OCI-LY7 (cell line): ENCODE results near the gene LARGE1. TPM values are rescaled to one million over a fixed set of nuclear protein-coding genes. Genes with fewer than 3 reads are reported as not detected.

ENCODE experiments used
- BruUV-seq: library from RNA; stranded (reverse); fragments of 400-500 nt; replicated peaks from 2 replicates; lab custom pipeline; 2021; lab: Mats Ljungman, UMichigan
- CTCF ChIA-PET: fragments of 300-600 bp; sonication (Branson Sonifier 250); formaldehyde crosslinking; loops from one replicate; lab custom pipeline; 2022; ENCODE audit warnings: antibody characterized with exemption; ENCODE audit not compliant: unreplicated experiment; lab: Charles Lee
- POLR2A ChIA-PET: fragments of 300-600 bp; sonication (Branson Sonifier 250); formaldehyde crosslinking; loops from one replicate; lab custom pipeline; 2022; ENCODE audit warnings: antibody characterized with exemption; lab: Charles Lee
- DNase-seq: peaks from one replicate; pipeline ENCODE4 v3.0.0-alpha.2; 2015; ENCODE audit warnings: low spot score
- H2AFZ ChIP-seq: fragments of 200-600 bp; sonication (generic), shearing (Covaris generic); 2 replicates; pipeline ENCODE4 v1.6.1; 2014; ENCODE audit warnings: mild to moderate bottlenecking, antibody characterized with exemption, low read length, moderate library complexity
- H3K27ac ChIP-seq: fragments of 200-600 bp; sonication (generic); 2 replicates; pipeline ENCODE4 v1.5.1; 2014; ENCODE audit warnings: mixed run types, low read depth, mild to moderate bottlenecking, moderate library complexity, low read length, inconsistent platforms; ENCODE audit not compliant: poor library complexity, severe bottlenecking
- H3K36me3 ChIP-seq: fragments of 200-600 bp; sonication (generic); 2 replicates; pipeline ENCODE4 v1.6.1; 2014; ENCODE audit warnings: mild to moderate bottlenecking, antibody characterized with exemption, low read length, moderate library complexity, mixed read lengths; ENCODE audit not compliant: insufficient read depth
- H3K4me1 ChIP-seq: fragments of 200-600 bp; sonication (generic); 2 replicates; pipeline ENCODE4 v1.5.1; 2014; ENCODE audit warnings: mild to moderate bottlenecking, low read length; ENCODE audit not compliant: insufficient read depth, poor library complexity, severe bottlenecking
- H3K4me2 ChIP-seq: fragments of 200-600 bp; sonication (generic); 2 replicates; pipeline ENCODE4 v1.6.1; 2014; ENCODE audit warnings: mild to moderate bottlenecking, low read length
- H3K4me3 ChIP-seq: fragments of 200-600 bp; sonication (generic); 2 replicates; pipeline ENCODE4 v1.5.1; 2014; ENCODE audit warnings: mild to moderate bottlenecking, low read depth, low read length; ENCODE audit not compliant: poor library complexity, severe bottlenecking
- H3K79me2 ChIP-seq: fragments of 200-600 bp; sonication (generic); 2 replicates; pipeline ENCODE4 v1.6.1; 2016; ENCODE audit warnings: low read depth, mild to moderate bottlenecking, low read length, moderate library complexity, mixed read lengths; ENCODE audit not compliant: insufficient read depth
- H3K9me2 ChIP-seq: fragments of 200-600 bp; sonication (generic); 2 replicates; pipeline ENCODE4 v1.6.1; 2016; ENCODE audit warnings: mild to moderate bottlenecking, low read length, mixed read lengths; ENCODE audit not compliant: insufficient read depth
- H3K9me3 ChIP-seq: fragments of 200-600 bp; sonication (generic); 2 replicates; pipeline ENCODE4 v1.6.1; 2014; ENCODE audit warnings: mild to moderate bottlenecking, mixed run types, low read length, mixed read lengths
- H4K20me1 ChIP-seq: fragments of 200-600 bp; sonication (generic); 2 replicates; pipeline ENCODE4 v1.6.1; 2014; ENCODE audit warnings: mild to moderate bottlenecking, antibody characterized with exemption, low read length, moderate library complexity, mixed read lengths; ENCODE audit not compliant: insufficient read depth
- CTCF ChIP-seq: fragments of 200-600 bp; sonication (generic); conservative IDR thresholded peaks from 2 replicates; pipeline ENCODE4 v1.5.1; 2014; ENCODE audit warnings: mild to moderate bottlenecking, antibody characterized with exemption, low read length, moderate library complexity, mixed read lengths
- EZH2phosphoT487 ChIP-seq: fragments of 200-600 bp; sonication (generic); IDR thresholded peaks from 2 replicates; pipeline ENCODE4 v1.6.1; 2018; ENCODE audit warnings: low read depth, borderline replicate concordance, mild to moderate bottlenecking, mixed run types, antibody characterized with exemption, low read length, moderate library complexity, mixed read lengths
- intact Hi-C: fragments of 100-400 bp; cut with micrococcal nuclease; formaldehyde crosslinking; loops from one replicate; pipeline ENCODE4 v1.10.0; 2022; ENCODE audit not compliant: unreplicated experiment
- total RNA-seq, 2 experiments: library from RNA; depleted of rRNA in 1 of 2; stranded (reverse); fragments of >200 nt in 1 of 2; shearing (Covaris generic) in 1 of 2; gene quantifications; 2 replicates each; pipeline ENCODE4 v1.2.3, GENCODE V29; 2014 to 2022

Gene LARGE1
- total RNA-seq, 2 experiments from 2014 or later: 31.5 to 31.9 TPM

GRCh38 chr22:33722816-33723215 is 197.5 kb downstream of the LARGE1 start:
- Histone ChIP-seq H3K4me3 (no peak overlapping the region), H3K79me2 (no peaks in the 10 kb centered on the region), H3K9me2 (no peaks in the 10 kb centered on the region), H3K9me3 (no peaks in the 10 kb centered on the region), H3K36me3 (no peaks in the 10 kb centered on the region), H2AFZ (no peak overlapping the region), H3K4me1 (peaks cover 4% of the 10 kb centered on the region), H4K20me1 (no peaks in the 10 kb centered on the region), H3K4me2 (no peak overlapping the region), H3K27ac (no peak overlapping the region)
- no peak for DNase-seq
- intact Hi-C loops: no loop called here
- no TSS peak for BruUV-seq
- CTCF ChIA-PET: no interaction called here
- TF ChIP-seq EZH2phosphoT487: no peak
- no peak for TF ChIP-seq CTCF
- POLR2A ChIA-PET: no interaction called here

- Histone ChIP-seq H3K4me1 (peaks cover 4% of the 10 kb centered on the region), H3K36me3 (no peaks in the 10 kb centered on the region), H3K9me2 (no peaks in the 10 kb centered on the region), H2AFZ (no peak overlapping the region), H3K4me2 (no peak overlapping the region), H3K27ac (no peak overlapping the region), H3K9me3 (no peaks in the 10 kb centered on the region), H3K79me2 (no peaks in the 10 kb centered on the region), H4K20me1 (no peaks in the 10 kb centered on the region), H3K4me3 (no peak overlapping the region)
- intact Hi-C loops: no loop called here
- BruUV-seq: no TSS peak
- TF ChIP-seq CTCF: no peak
- no peak for TF ChIP-seq EZH2phosphoT487
- DNase-seq: no peak
- ChIA-PET CTCF (no interaction called here), POLR2A (no interaction called here)
Measured at GRCh38 chr22:33720166-33720878, 200.0 kb downstream of the LARGE1 start.

GRCh38 chr22:33717694-33718396 is 202.4 kb downstream of the LARGE1 start:
- Histone ChIP-seq H3K9me2 (no peaks in the 10 kb centered on the region), H3K4me3 (no peak overlapping the region), H3K4me1 (no peaks in the 10 kb centered on the region), H3K79me2 (no peaks in the 10 kb centered on the region), H3K27ac (no peak overlapping the region), H3K9me3 (no peaks in the 10 kb centered on the region), H3K36me3 (no peaks in the 10 kb centered on the region), H2AFZ (no peak overlapping the region), H3K4me2 (no peak overlapping the region), H4K20me1 (no peaks in the 10 kb centered on the region)
- no TSS peak for BruUV-seq
- DNase-seq: no peak
- TF ChIP-seq CTCF (no peak), EZH2phosphoT487 (no peak)
- intact Hi-C loops: no loop called here
- ChIA-PET POLR2A (interaction anchor here (0.7 kb wide), 1 partner anchor 631 kb away, joined by 3 read pairs; no protein-coding TSS in a partner anchor), CTCF (no interaction called here)
